Tibial nerve (tissue), 4 donors: ENCODE measurements around the gene PYGM.

ENCODE experiments used
- EP300 ChIP-seq, 2 donors: sonication (generic); formaldehyde crosslinking; IDR thresholded peaks; one replicate each; pipeline ENCODE4 v1.6.1; 2017; ENCODE audit warnings: antibody characterized with exemption in 2 of 2, mild to moderate bottlenecking in 1 of 2
- TF ChIP-seq, protein P1 (sequence below), 5 experiments: fragments of 200-600 bp in 3 of 5; fragments of 450-650 bp in 2 of 5; sonication (generic) in 3 of 5; IDR thresholded peaks; one replicate each; pipeline ENCODE4 v1.5.1; 2016 to 2019; ENCODE audit warnings: antibody characterized with exemption in 5 of 5, mild to moderate bottlenecking in 3 of 5, moderate library complexity in 2 of 5

DNA sequence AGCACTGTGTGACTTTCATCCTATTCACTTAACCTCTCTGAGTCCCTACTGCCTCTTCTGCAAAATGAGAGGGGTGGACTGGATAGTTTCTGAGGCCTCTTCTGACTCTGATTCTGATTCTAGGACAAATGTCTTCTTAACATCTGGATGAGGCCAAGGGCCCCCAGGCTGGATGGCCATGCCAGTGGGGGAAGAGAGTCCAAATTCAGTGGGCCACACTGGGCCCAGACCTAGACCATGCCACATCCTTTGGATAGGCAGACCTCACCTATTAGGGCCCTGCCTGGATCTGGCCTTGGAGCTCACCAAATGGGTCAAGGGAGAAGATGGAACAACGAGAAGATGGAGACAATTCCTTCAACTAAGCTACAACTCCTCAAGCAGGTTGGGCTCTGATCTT, 61.3 kb downstream of the PYGM start:
- TF ChIP-seq EP300 (IDR thresholded peaks at IDR 0.05), result no peak
- TF ChIP-seq, protein P1, sequence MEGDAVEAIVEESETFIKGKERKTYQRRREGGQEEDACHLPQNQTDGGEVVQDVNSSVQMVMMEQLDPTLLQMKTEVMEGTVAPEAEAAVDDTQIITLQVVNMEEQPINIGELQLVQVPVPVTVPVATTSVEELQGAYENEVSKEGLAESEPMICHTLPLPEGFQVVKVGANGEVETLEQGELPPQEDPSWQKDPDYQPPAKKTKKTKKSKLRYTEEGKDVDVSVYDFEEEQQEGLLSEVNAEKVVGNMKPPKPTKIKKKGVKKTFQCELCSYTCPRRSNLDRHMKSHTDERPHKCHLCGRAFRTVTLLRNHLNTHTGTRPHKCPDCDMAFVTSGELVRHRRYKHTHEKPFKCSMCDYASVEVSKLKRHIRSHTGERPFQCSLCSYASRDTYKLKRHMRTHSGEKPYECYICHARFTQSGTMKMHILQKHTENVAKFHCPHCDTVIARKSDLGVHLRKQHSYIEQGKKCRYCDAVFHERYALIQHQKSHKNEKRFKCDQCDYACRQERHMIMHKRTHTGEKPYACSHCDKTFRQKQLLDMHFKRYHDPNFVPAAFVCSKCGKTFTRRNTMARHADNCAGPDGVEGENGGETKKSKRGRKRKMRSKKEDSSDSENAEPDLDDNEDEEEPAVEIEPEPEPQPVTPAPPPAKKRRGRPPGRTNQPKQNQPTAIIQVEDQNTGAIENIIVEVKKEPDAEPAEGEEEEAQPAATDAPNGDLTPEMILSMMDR (IDR thresholded peaks at IDR 0.05), result no peak
